SK-N-MC (cell line): Measurements from ENCODE around the gene SEMA4G.

Experiments
- EZH2 ChIP-seq: fragments of 200-600 bp; sonication (generic); IDR thresholded peaks from one replicate; pipeline ENCODE4 v1.6.1; 2017; ENCODE audit warnings: antibody characterized with exemption
- POLR2AphosphoS5 ChIP-seq: IDR thresholded peaks from 2 replicates; pipeline ENCODE4 v1.6.1; 2012; ENCODE audit warnings: mild to moderate bottlenecking, low read depth, low read length, borderline replicate concordance

GRCh38 chr10:100927266-100927665 is 42.0 kb upstream of the SEMA4G start:
- no peak for TF ChIP-seq EZH2
- no peak for TF ChIP-seq POLR2AphosphoS5
